C4-2B (cell line): ENCODE data around the gene RPL15.
A peak's percentile ranks its signal among the peaks of the same experiment; 100 is the strongest.

Experiments
- ZFX ChIP-seq: fragments of 450-650 bp; IDR thresholded peaks from 2 replicates; pipeline ENCODE4 v1.6.1; 2017
- TF ChIP-seq, protein P1 (sequence below): fragments of 450-650 bp; conservative IDR thresholded peaks from 2 replicates; pipeline ENCODE4 v1.5.1; 2017; ENCODE audit warnings: mild to moderate bottlenecking

DNA sequence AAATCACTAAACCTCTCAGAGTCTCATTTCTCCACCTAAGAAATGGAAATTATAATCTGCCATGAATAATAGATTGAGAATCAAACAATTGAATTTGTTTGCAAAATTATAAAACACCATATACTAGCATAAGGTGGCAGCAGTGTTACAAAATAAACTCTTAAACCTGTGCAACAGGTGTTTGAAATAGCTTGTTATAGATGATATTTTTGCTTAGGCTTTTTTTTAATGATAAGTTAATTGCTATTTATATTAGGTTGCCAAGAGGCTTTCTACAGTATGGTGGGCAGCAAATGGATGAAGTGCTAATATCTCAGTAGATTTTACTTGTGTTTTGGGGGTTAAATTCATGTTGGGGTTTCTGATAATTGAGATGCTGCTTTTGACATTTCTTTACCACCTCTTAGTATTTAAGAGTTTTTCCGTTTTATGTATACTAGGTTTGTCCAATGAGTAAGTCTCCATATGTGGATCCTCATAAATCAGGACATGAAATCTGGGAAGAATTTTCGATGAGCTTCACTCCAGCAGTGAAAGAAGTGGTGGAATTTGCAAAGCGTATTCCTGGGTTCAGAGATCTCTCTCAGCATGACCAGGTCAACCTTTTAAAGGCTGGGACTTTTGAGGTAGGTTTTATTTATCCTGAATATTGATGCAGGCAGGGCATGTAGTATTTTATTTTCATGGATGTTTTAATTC, 47.8 kb downstream of the RPL15 start:
- TF ChIP-seq, protein P1, sequence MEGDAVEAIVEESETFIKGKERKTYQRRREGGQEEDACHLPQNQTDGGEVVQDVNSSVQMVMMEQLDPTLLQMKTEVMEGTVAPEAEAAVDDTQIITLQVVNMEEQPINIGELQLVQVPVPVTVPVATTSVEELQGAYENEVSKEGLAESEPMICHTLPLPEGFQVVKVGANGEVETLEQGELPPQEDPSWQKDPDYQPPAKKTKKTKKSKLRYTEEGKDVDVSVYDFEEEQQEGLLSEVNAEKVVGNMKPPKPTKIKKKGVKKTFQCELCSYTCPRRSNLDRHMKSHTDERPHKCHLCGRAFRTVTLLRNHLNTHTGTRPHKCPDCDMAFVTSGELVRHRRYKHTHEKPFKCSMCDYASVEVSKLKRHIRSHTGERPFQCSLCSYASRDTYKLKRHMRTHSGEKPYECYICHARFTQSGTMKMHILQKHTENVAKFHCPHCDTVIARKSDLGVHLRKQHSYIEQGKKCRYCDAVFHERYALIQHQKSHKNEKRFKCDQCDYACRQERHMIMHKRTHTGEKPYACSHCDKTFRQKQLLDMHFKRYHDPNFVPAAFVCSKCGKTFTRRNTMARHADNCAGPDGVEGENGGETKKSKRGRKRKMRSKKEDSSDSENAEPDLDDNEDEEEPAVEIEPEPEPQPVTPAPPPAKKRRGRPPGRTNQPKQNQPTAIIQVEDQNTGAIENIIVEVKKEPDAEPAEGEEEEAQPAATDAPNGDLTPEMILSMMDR, result peak; percentile 11
- no peak for TF ChIP-seq ZFX
